Stomach (tissue), 4 donors: Measurements from ENCODE around the gene TMEM123.

Experiments used
- POLR2AphosphoS5 ChIP-seq, 3 donors: sonication (generic); formaldehyde crosslinking; IDR thresholded peaks; one replicate each; pipeline ENCODE4 v1.6.1; 2016; ENCODE audit warnings: antibody characterized with exemption in 3 of 3
- TF ChIP-seq, protein P1 (sequence below), 7 experiments: fragments of 450-650 bp in 4 of 7; fragments of 200-600 bp in 3 of 7; sonication (generic) in 3 of 7; IDR thresholded peaks; one replicate each; pipeline ENCODE4 v1.5.1; 2016 to 2019; ENCODE audit warnings: antibody characterized with exemption in 7 of 7, control low read depth in 2 of 7, mild to moderate bottlenecking in 1 of 7

DNA sequence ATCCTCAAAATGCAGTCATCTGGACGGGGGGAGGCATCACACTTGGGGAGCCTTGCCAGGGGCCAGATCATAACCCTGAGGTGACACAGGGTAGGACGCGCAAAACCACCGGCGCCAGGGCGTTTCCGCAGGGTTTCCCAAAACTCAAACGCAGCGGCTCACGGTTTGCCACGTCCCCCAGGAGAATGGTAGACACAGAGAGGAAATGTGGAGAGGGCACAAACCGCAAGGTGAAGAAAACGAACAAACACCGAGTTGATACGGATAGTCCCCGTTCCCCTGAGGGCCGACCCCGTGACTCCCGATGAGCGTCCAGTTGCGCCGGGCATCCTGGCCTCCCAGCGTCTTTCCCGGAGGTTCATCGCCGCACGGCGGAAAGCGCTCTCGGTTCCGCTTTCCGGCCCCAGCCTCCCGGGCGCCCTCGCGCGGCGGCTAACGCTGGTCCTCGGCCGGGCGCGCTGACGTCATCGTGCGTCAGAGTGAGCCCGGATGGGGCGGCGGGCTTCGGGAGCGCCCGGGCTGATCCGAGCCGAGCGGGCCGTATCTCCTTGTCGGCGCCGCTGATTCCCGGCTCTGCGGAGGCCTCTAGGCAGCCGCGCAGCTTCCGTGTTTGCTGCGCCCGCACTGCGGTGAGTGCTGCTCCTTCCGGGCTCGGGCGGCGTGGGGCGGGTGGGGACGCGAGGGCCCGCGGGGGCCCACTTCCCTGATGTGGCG, 105.7 kb downstream of the TMEM123 start, which contains the start of gene BIRC2:
- peak; percentile 91 to 93 (median 92) for TF ChIP-seq POLR2AphosphoS5 (IDR thresholded peaks at IDR 0.05)
- TF ChIP-seq, protein P1, sequence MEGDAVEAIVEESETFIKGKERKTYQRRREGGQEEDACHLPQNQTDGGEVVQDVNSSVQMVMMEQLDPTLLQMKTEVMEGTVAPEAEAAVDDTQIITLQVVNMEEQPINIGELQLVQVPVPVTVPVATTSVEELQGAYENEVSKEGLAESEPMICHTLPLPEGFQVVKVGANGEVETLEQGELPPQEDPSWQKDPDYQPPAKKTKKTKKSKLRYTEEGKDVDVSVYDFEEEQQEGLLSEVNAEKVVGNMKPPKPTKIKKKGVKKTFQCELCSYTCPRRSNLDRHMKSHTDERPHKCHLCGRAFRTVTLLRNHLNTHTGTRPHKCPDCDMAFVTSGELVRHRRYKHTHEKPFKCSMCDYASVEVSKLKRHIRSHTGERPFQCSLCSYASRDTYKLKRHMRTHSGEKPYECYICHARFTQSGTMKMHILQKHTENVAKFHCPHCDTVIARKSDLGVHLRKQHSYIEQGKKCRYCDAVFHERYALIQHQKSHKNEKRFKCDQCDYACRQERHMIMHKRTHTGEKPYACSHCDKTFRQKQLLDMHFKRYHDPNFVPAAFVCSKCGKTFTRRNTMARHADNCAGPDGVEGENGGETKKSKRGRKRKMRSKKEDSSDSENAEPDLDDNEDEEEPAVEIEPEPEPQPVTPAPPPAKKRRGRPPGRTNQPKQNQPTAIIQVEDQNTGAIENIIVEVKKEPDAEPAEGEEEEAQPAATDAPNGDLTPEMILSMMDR (IDR thresholded peaks at IDR 0.05) = peak in 5 of 7 experiments; percentile 61 to 87 (median 78)
